ENCODE measurements around the gene CSRNP3. TPM values are rescaled to one million over a fixed set of nuclear protein-coding genes. Genes with fewer than 3 reads are reported as not detected.

The CSRNP3 gene
- total and polyA plus RNA-seq, 2 donors from 2014 or later, result 3.3 to 6.4 TPM

DNA sequence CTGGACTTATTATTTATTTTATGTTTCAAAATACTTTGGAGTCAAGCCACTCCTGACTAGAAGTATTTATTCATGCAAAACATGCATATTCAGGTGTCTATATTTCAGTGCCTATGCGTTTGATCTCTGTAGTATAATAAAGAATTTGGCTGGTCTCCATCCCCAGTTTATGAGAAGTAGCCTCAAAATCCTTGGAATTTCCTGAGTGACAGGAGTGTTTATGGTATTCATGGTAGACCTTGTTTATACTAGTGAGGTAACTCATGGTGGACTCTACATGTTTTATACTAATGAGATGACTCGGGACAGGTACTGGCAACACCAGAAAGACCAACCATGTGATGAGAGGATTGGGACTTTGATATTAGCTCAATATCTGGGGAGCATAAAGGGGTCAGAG is 43.9 kb upstream of the CSRNP3 start:
- Histone ChIP-seq H3K36me3 (ENCODE audit: control insufficient read depth in 2 of 3, insufficient read depth in 3 of 3, low read length in 3 of 3) (no peaks in the 10 kb centered on the region), H3K9me3 (ENCODE audit: control insufficient read depth in 2 of 3, insufficient read depth in 1 of 3, low read length in 3 of 3) (no peaks in the 10 kb centered on the region), H3K9ac (ENCODE audit: low read length in 3 of 3) (no peak overlapping the region), H3K4me3 (ENCODE audit: low read length in 3 of 3) (no peak overlapping the region), H3K27me3 (ENCODE audit: control insufficient read depth, insufficient read depth, low read length) (no peaks in the 10 kb centered on the region), H3K27ac (ENCODE audit: low read depth in 2 of 2, low read length in 2 of 2) (no peak overlapping the region), H3K4me1 (ENCODE audit: control insufficient read depth in 2 of 3, insufficient read depth in 2 of 3, low read depth in 1 of 3, low read length in 3 of 3) (no peaks in the 10 kb centered on the region)
- DNase-seq (no peak), FAIRE-seq (no peak)
- TF ChIP-seq, protein P1, sequence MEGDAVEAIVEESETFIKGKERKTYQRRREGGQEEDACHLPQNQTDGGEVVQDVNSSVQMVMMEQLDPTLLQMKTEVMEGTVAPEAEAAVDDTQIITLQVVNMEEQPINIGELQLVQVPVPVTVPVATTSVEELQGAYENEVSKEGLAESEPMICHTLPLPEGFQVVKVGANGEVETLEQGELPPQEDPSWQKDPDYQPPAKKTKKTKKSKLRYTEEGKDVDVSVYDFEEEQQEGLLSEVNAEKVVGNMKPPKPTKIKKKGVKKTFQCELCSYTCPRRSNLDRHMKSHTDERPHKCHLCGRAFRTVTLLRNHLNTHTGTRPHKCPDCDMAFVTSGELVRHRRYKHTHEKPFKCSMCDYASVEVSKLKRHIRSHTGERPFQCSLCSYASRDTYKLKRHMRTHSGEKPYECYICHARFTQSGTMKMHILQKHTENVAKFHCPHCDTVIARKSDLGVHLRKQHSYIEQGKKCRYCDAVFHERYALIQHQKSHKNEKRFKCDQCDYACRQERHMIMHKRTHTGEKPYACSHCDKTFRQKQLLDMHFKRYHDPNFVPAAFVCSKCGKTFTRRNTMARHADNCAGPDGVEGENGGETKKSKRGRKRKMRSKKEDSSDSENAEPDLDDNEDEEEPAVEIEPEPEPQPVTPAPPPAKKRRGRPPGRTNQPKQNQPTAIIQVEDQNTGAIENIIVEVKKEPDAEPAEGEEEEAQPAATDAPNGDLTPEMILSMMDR (IDR thresholded peaks at IDR 0.05; ENCODE audit: borderline replicate concordance, extremely low read depth, insufficient read depth), result no peak
- intact Hi-C loops (cut with DNase I), result no loop called here

DNA sequence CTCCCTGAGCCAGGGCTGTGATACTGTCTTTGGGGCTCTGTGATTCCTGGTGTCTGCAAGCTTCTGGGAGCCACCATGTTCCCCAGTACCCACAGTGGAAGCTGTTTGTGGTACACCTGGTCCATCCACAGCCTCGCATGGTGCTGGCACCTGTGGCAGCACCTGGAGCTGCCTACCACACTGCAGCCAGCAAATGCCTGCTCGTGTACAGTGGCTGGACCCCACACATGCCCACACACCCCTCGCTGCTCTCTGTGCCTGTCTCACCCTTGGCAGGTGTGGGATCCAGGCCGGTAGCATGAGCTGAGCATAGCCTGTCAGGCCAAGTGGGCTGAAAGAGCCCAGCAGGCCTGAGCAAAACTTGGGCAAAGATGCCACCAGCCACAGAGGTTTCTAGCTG is 41.8 kb upstream of the CSRNP3 start:
- TF ChIP-seq, protein P1 (IDR thresholded peaks at IDR 0.05; ENCODE audit: borderline replicate concordance, extremely low read depth, insufficient read depth), result no peak
- Histone ChIP-seq H3K4me3 (ENCODE audit: low read length in 3 of 3) (no peak overlapping the region), H3K9ac (ENCODE audit: low read length in 3 of 3) (no peak overlapping the region), H3K36me3 (ENCODE audit: control insufficient read depth in 2 of 3, insufficient read depth in 3 of 3, low read length in 3 of 3) (no peaks in the 10 kb centered on the region), H3K27ac (ENCODE audit: low read depth in 2 of 2, low read length in 2 of 2) (no peak overlapping the region), H3K27me3 (ENCODE audit: control insufficient read depth, insufficient read depth, low read length) (no peaks in the 10 kb centered on the region), H3K4me1 (ENCODE audit: control insufficient read depth in 2 of 3, insufficient read depth in 2 of 3, low read depth in 1 of 3, low read length in 3 of 3) (no peaks in the 10 kb centered on the region), H3K9me3 (ENCODE audit: control insufficient read depth in 2 of 3, insufficient read depth in 1 of 3, low read length in 3 of 3) (no peaks in the 10 kb centered on the region)
- DNase-seq (peak in 1 of 5 donors; percentile 49), FAIRE-seq (no peak)
- intact Hi-C loops (cut with DNase I), result no loop called here

DNA sequence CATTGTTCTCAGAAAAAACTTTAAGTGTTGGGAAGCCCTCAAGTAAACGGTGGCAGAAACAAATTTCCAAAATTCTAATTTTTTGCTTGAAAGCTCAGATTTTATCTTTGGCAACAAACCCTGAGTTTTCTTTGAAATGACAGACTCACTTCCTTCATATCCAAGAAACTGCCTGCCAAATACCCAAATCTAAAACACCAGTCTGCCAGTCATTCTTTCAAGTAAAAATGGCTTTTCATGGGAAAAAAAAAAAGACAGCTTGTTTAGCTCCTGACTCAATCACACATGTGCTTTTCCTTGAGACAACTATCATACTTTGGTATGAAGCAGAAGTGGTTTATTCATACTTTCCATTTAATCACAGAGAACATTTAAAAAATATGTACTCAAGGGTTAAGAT is 40.6 kb upstream of the CSRNP3 start:
- intact Hi-C loops (cut with DNase I), result no loop called here
- no peak overlapping the region for H3K9ac ChIP-seq (ENCODE audit: low read length in 3 of 3)
- no peaks in the 10 kb centered on the region for H3K4me1 ChIP-seq (ENCODE audit: control insufficient read depth in 2 of 3, insufficient read depth in 2 of 3, low read depth in 1 of 3, low read length in 3 of 3)
- TF ChIP-seq, protein P1 (IDR thresholded peaks at IDR 0.05; ENCODE audit: borderline replicate concordance, extremely low read depth, insufficient read depth), result no peak
- DNase-seq (no peak), FAIRE-seq (no peak)
- H3K27me3 ChIP-seq (ENCODE audit: control insufficient read depth, insufficient read depth, low read length), result no peaks in the 10 kb centered on the region
- no peak overlapping the region for H3K4me3 ChIP-seq (ENCODE audit: low read length in 3 of 3)
- no peaks in the 10 kb centered on the region for H3K9me3 ChIP-seq (ENCODE audit: control insufficient read depth in 2 of 3, insufficient read depth in 1 of 3, low read length in 3 of 3)
- no peaks in the 10 kb centered on the region for H3K36me3 ChIP-seq (ENCODE audit: control insufficient read depth in 2 of 3, insufficient read depth in 3 of 3, low read length in 3 of 3)
- no peak overlapping the region for H3K27ac ChIP-seq (ENCODE audit: low read depth in 2 of 2, low read length in 2 of 2)

DNA sequence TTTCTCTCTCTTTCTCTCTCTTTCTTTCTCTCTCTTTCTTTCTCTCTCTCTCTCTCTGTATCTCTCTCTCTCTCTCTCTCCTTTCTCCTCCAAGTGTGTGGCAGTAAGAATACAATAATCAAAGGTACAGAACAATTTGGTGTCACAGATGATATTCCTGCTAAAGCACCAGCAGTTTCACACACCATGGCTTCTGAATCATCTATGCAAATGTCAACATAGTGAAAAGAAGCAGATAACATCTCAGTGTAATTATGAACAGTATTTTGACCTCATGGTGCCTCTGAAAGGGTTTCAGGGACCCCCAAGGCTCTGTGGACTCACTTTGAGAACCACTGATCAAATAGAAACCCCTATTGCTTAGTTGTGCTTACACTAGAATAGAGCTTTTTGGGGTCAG is 38.5 kb upstream of the CSRNP3 start:
- Histone ChIP-seq H3K36me3 (ENCODE audit: control insufficient read depth in 2 of 3, insufficient read depth in 3 of 3, low read length in 3 of 3) (no peaks in the 10 kb centered on the region), H3K27me3 (ENCODE audit: control insufficient read depth, insufficient read depth, low read length) (no peaks in the 10 kb centered on the region), H3K4me3 (ENCODE audit: low read length in 3 of 3) (no peak overlapping the region), H3K9me3 (ENCODE audit: control insufficient read depth in 2 of 3, insufficient read depth in 1 of 3, low read length in 3 of 3) (no peaks in the 10 kb centered on the region), H3K27ac (ENCODE audit: low read depth in 2 of 2, low read length in 2 of 2) (no peak overlapping the region), H3K9ac (ENCODE audit: low read length in 3 of 3) (no peak overlapping the region), H3K4me1 (ENCODE audit: control insufficient read depth in 2 of 3, insufficient read depth in 2 of 3, low read depth in 1 of 3, low read length in 3 of 3) (no peaks in the 10 kb centered on the region)
- TF ChIP-seq, protein P1 (IDR thresholded peaks at IDR 0.05; ENCODE audit: borderline replicate concordance, extremely low read depth, insufficient read depth), result no peak
- DNase-seq (no peak), FAIRE-seq (no peak)
- intact Hi-C loops (cut with DNase I), result no loop called here
